ENCODE measurements around the gene HIP1R. TPM values are rescaled to one million over a fixed set of nuclear protein-coding genes. Genes with fewer than 3 reads are reported as not detected.

The HIP1R gene
- total and polyA plus RNA-seq, 2 of the 4 experiments (the other 2 are of a cell fraction), result 13.8 to 18.5 TPM

GRCh38 chr12:122902854-122903692 is 67.8 kb downstream of the HIP1R start:
- H3K9ac ChIP-seq (ENCODE audit: low read depth, low read length), result no peak overlapping the region
- intact Hi-C loops (cut with micrococcal nuclease) (no loop called here), in situ Hi-C loops (cut with MboI; ENCODE audit: low sequenced_read_pairs) (no loop called here), dilution Hi-C loops (cut with HindIII; ENCODE audit: low sequenced_read_pairs, unreplicated experiment) (no loop called here)
- peak overlapping the region; percentile 66 for H2AFZ ChIP-seq (replicated peaks; ENCODE audit: low read length, poor library complexity)
- H3K36me3 ChIP-seq (ENCODE audit: control insufficient read depth, insufficient read depth, low read length), result no peaks in the 10 kb centered on the region
- peak; percentile 37; the same call in 1 of the 2 replicates for ATAC-seq (ENCODE audit: low read depth)
- no peak overlapping the region for H2BK5ac ChIP-seq (ENCODE audit: low read depth, low read length, poor library complexity, severe bottlenecking)
- peaks cover 3% of the 10 kb centered on the region for H3K4me1 ChIP-seq (ENCODE audit: control insufficient read depth, insufficient read depth, low read length)
- H3K27me3 ChIP-seq (ENCODE audit: control insufficient read depth, insufficient read depth, low read length), result no peaks in the 10 kb centered on the region; the same call in 1 of the 2 replicates
- BruUV-seq (replicated peaks), result no TSS peak
- H3K9me3 ChIP-seq (ENCODE audit: control insufficient read depth, insufficient read depth, low read length), result no peaks in the 10 kb centered on the region
- no peak overlapping the region for H2AK9ac ChIP-seq (replicated peaks; ENCODE audit: low read depth, low read length, poor library complexity)
- H3K56ac ChIP-seq (ENCODE audit: extremely low read depth, insufficient read depth, low read length), result no peak overlapping the region
- H2BK15ac ChIP-seq (ENCODE audit: low read depth, low read length), result no peak overlapping the region
- no peak overlapping the region for H4K5ac ChIP-seq (ENCODE audit: low read depth, low read length)
- no peak overlapping the region for H4K91ac ChIP-seq (ENCODE audit: insufficient read depth, low read depth, low read length)
- no peak overlapping the region for H3K4ac ChIP-seq (ENCODE audit: low read depth, low read length)
- no peak overlapping the region for H3K18ac ChIP-seq (ENCODE audit: low read depth, low read length)
- ChIA-PET CTCF (interaction anchor here (0.7 to 1.3 kb wide), 3 partner anchors 15 to 109 kb away, joined by 3 to 5 read pairs (median 4); no protein-coding TSS in a partner anchor), POLR2A (ENCODE audit: unreplicated experiment) (no interaction called here)
- no peak overlapping the region for H3K14ac ChIP-seq (replicated peaks; ENCODE audit: low read depth, low read length)
- no peak overlapping the region for H2AK5ac ChIP-seq (ENCODE audit: low read depth, low read length)
- H2BK120ac ChIP-seq (ENCODE audit: low read depth, low read length), result no peak overlapping the region
- 0 out of 2 replicates have a peak, but pooled peaks cover 6% of the 10 kb centered on the region for H3K9me1 ChIP-seq (ENCODE audit: insufficient read depth, low read length)
- H3K4me3 ChIP-seq (ENCODE audit: insufficient read depth, low read depth, low read length), result no peak overlapping the region
- no peak overlapping the region for H3K27ac ChIP-seq (ENCODE audit: insufficient read depth, low read length)
- no peak overlapping the region for H2BK20ac ChIP-seq (ENCODE audit: low read depth, low read length)
- peaks cover 4% of the 10 kb centered on the region; the same call in 1 of the 2 replicates for H4K20me1 ChIP-seq (ENCODE audit: insufficient read depth, low read length)
- 33% methylated on average over 2 of the region's 10 CpGs; no CpG with 5 or more reads in 1 of the 2 experiments for WGBS, 2 experiments (ENCODE audit: extremely low coverage in 2 of 2, insufficient read length in 1 of 2)
- H3K23ac ChIP-seq (ENCODE audit: low read depth, low read length), result no peak overlapping the region
- TF ChIP-seq RFX5 (IDR thresholded peaks at IDR 0.05; ENCODE audit: low read depth, low read length) (no peak), RAD21 (IDR thresholded peaks at IDR 0.05; ENCODE audit: low read length) (no peak), USF2 (IDR thresholded peaks at IDR 0.05; ENCODE audit: low read depth, low read length) (no peak), POLR2A (IDR thresholded peaks at IDR 0.05; ENCODE audit: low read depth, low read length) (no peak), CTCF (conservative IDR thresholded peaks at IDR 0.05; ENCODE audit: low read depth, low read length) (no peak), SMC3 (IDR thresholded peaks at IDR 0.05; ENCODE audit: low read depth, low read length) (no peak), MAFK (IDR thresholded peaks at IDR 0.05; ENCODE audit: low read depth, low read length) (no peak), CEBPB (IDR thresholded peaks at IDR 0.05; ENCODE audit: low read depth, low read length) (no peak), FOS (IDR thresholded peaks at IDR 0.05; ENCODE audit: low read depth, low read length) (no peak)
- TF ChIP-seq, protein P1, sequence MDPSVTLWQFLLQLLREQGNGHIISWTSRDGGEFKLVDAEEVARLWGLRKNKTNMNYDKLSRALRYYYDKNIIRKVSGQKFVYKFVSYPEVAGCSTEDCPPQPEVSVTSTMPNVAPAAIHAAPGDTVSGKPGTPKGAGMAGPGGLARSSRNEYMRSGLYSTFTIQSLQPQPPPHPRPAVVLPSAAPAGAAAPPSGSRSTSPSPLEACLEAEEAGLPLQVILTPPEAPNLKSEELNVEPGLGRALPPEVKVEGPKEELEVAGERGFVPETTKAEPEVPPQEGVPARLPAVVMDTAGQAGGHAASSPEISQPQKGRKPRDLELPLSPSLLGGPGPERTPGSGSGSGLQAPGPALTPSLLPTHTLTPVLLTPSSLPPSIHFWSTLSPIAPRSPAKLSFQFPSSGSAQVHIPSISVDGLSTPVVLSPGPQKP (IDR thresholded peaks at IDR 0.05; ENCODE audit: borderline replicate concordance, low read depth, low read length), result no peak
- H3K79me1 ChIP-seq (ENCODE audit: low read depth in 1 of 2, low read length in 2 of 2), result peaks cover 0 to 3% of the 10 kb centered on the region in 2 experiments; a peak in 1 of 4 replicates
- no peak for DNase-seq
- H3K4me2 ChIP-seq (ENCODE audit: low read depth, low read length), result peak overlapping the region; percentile 26; the same call in 1 of the 2 replicates
- no peak overlapping the region for H4K8ac ChIP-seq (ENCODE audit: low read depth in 2 of 2, low read length in 2 of 2)

Measured in IMR-90 (cell line).